GM19467 (cell line): ENCODE results near the gene TTC28.
A peak's percentile ranks its signal among the peaks of the same experiment; 100 is the strongest.

Experiments
- ATAC-seq: cut with Tn5 transposase; IDR thresholded peaks from one replicate; pipeline ENCODE4 v1.9.1; 2021; ENCODE audit warnings: mild to moderate bottlenecking, moderate library complexity; ENCODE audit not compliant: unreplicated experiment

The TTC28 gene

GRCh38 chr22:28316014-28316413, 363.6 kb downstream of the TTC28 start:
- no peak for ATAC-seq

GRCh38 chr22:28314959-28315358, 364.7 kb downstream of the TTC28 start:
- ATAC-seq, result no peak

- ATAC-seq, result no peak
Observed at GRCh38 chr22:28310299-28310698, 369.3 kb downstream of the TTC28 start.

- ATAC-seq, result no peak
Observed at GRCh38 chr22:28299753-28300152, 379.9 kb downstream of the TTC28 start.

- ATAC-seq, result no peak
Observed at GRCh38 chr22:28299309-28299708, 380.3 kb downstream of the TTC28 start.

- ATAC-seq, result peak; percentile 77
Observed at GRCh38 chr22:28297504-28297903, 382.1 kb downstream of the TTC28 start.

- no peak for ATAC-seq
Observed at GRCh38 chr22:28296452-28296851, 383.2 kb downstream of the TTC28 start.

GRCh38 chr22:28283068-28283654, 396.5 kb downstream of the TTC28 start:
- no peak for ATAC-seq

- no peak for ATAC-seq
Observed at GRCh38 chr22:28282405-28283067, 397.1 kb downstream of the TTC28 start.

GRCh38 chr22:28279888-28280287, 399.8 kb downstream of the TTC28 start:
- no peak for ATAC-seq

GRCh38 chr22:28269277-28269676, 410.4 kb downstream of the TTC28 start:
- no peak for ATAC-seq

- ATAC-seq, result no peak
Observed at GRCh38 chr22:28268850-28269249, 410.8 kb downstream of the TTC28 start.

GRCh38 chr22:28268171-28268570, 411.5 kb downstream of the TTC28 start:
- ATAC-seq, result no peak

- no peak for ATAC-seq
Observed at GRCh38 chr22:28260619-28261018, 419.0 kb downstream of the TTC28 start.

- ATAC-seq, result no peak
Observed at GRCh38 chr22:28259774-28260312, 419.8 kb downstream of the TTC28 start.

- no peak for ATAC-seq
Observed at GRCh38 chr22:28254396-28254795, 425.2 kb downstream of the TTC28 start.

- no peak for ATAC-seq
Observed at GRCh38 chr22:28252539-28252938, 427.1 kb downstream of the TTC28 start.

- ATAC-seq, result no peak
Observed at GRCh38 chr22:28250036-28250695, 429.5 kb downstream of the TTC28 start.

GRCh38 chr22:28249402-28249801, 430.2 kb downstream of the TTC28 start:
- ATAC-seq, result no peak

- ATAC-seq, result no peak
Observed at GRCh38 chr22:28247667-28248363, 431.8 kb downstream of the TTC28 start.

GRCh38 chr22:28247136-28247535, 432.5 kb downstream of the TTC28 start:
- no peak for ATAC-seq
